GM21515 (cell line): ENCODE results near the gene ST6GALNAC1.
"Not testable (repeated sequence)": the region's sequence is repeated elsewhere in the genome, so short reads cannot be mapped to it uniquely, and the experiment has no call there.

Experiments used
- ATAC-seq: cut with Tn5 transposase; IDR thresholded peaks from one replicate; pipeline ENCODE4 v1.9.1; 2021; ENCODE audit not compliant: unreplicated experiment

Gene ST6GALNAC1

GRCh38 chr17:76644995-76645394 lies 1.4 kb upstream of the ST6GALNAC1 start:
- no peak for ATAC-seq

GRCh38 chr17:76642994-76643393 lies 563 bp downstream of the ST6GALNAC1 start:
- no peak for ATAC-seq

- ATAC-seq: no peak
These were observed 1.5 kb downstream of the ST6GALNAC1 start for GRCh38 chr17:76642032-76642561.

- ATAC-seq: no peak
These were observed 2.1 kb downstream of the ST6GALNAC1 start for GRCh38 chr17:76641501-76641900.

- ATAC-seq: no peak
These were observed 2.8 kb downstream of the ST6GALNAC1 start for GRCh38 chr17:76640550-76641380.

GRCh38 chr17:76638263-76638662 lies 5.3 kb downstream of the ST6GALNAC1 start:
- no peak for ATAC-seq

GRCh38 chr17:76636486-76637206 lies 6.9 kb downstream of the ST6GALNAC1 start:
- not testable (repeated sequence) for ATAC-seq

GRCh38 chr17:76635659-76636360 lies 7.7 kb downstream of the ST6GALNAC1 start:
- no peak for ATAC-seq

GRCh38 chr17:76635039-76635438 lies 8.5 kb downstream of the ST6GALNAC1 start:
- no peak for ATAC-seq

- ATAC-seq: no peak
These were observed 9.8 kb downstream of the ST6GALNAC1 start for GRCh38 chr17:76633628-76634328.

- ATAC-seq: no peak
These were observed 11.6 kb downstream of the ST6GALNAC1 start for GRCh38 chr17:76631821-76632565.

GRCh38 chr17:76630151-76630550 lies 13.4 kb downstream of the ST6GALNAC1 start:
- no peak for ATAC-seq

- no peak for ATAC-seq
These were observed 16.0 kb downstream of the ST6GALNAC1 start for GRCh38 chr17:76627510-76627909.

GRCh38 chr17:76626442-76626841 lies 17.1 kb downstream of the ST6GALNAC1 start:
- ATAC-seq: no peak

- ATAC-seq: no peak
These were observed 18.1 kb downstream of the ST6GALNAC1 start for GRCh38 chr17:76625496-76625895.

- no peak for ATAC-seq
These were observed 20.0 kb downstream of the ST6GALNAC1 start for GRCh38 chr17:76623271-76624146.

- no peak for ATAC-seq
These were observed 25.7 kb downstream of the ST6GALNAC1 start for GRCh38 chr17:76617838-76618237.

- no peak for ATAC-seq
These were observed 28.5 kb downstream of the ST6GALNAC1 start for GRCh38 chr17:76614912-76615617.
